Hepatocyte (in vitro differentiated cells): ENCODE measurements around the gene STPG4. TPM values are rescaled to one million over a fixed set of nuclear protein-coding genes. Genes with fewer than 3 reads are reported as not detected.

Experiments
- DNase-seq: peaks from one replicate; pipeline ENCODE4 v3.0.0-alpha.2; 2016; ENCODE audit warnings: low spot score
- H2AFZ ChIP-seq: fragments of 200-600 bp; sonication (generic); 2 replicates; pipeline ENCODE4 v1.6.0; 2016; ENCODE audit warnings: antibody characterized with exemption, mild to moderate bottlenecking
- H3K27ac ChIP-seq: fragments of 200-600 bp; sonication (generic); 2 replicates; pipeline ENCODE4 v1.5.1; 2016; ENCODE audit warnings: mild to moderate bottlenecking
- H3K27me3 ChIP-seq: fragments of 200-600 bp; sonication (generic); 2 replicates; pipeline ENCODE4 v1.6.1; 2016
- H3K36me3 ChIP-seq: fragments of 200-600 bp; sonication (generic); replicated peaks from 2 replicates; pipeline ENCODE4 v1.5.1; 2016; ENCODE audit warnings: low read depth; ENCODE audit not compliant: insufficient read depth
- H3K4me1 ChIP-seq: fragments of 200-600 bp; sonication (generic); 2 replicates; pipeline ENCODE4 v1.5.1; 2016; ENCODE audit warnings: mild to moderate bottlenecking, moderate library complexity; ENCODE audit not compliant: insufficient read depth
- H3K4me2 ChIP-seq: fragments of 200-600 bp; sonication (generic); 2 replicates; pipeline ENCODE4 v1.6.0; 2016
- H3K4me3 ChIP-seq: fragments of 200-600 bp; sonication (generic); 2 replicates; pipeline ENCODE4 v1.5.1; 2016; ENCODE audit warnings: mild to moderate bottlenecking
- H3K79me2 ChIP-seq: fragments of 200-600 bp; sonication (generic); 2 replicates; pipeline ENCODE4 v1.6.0; 2017; ENCODE audit warnings: mild to moderate bottlenecking
- H3K9me2 ChIP-seq: fragments of 200-600 bp; sonication (generic); replicated peaks from 2 replicates; pipeline ENCODE4 v1.6.0; 2017; ENCODE audit warnings: mild to moderate bottlenecking; ENCODE audit not compliant: insufficient read depth
- H3K9me3 ChIP-seq: fragments of 200-600 bp; sonication (generic); 2 replicates; pipeline ENCODE4 v1.5.1; 2016; ENCODE audit warnings: low read depth, mild to moderate bottlenecking
- H4K20me1 ChIP-seq: fragments of 200-600 bp; sonication (generic); 2 replicates; pipeline ENCODE4 v1.6.0; 2016; ENCODE audit warnings: mild to moderate bottlenecking; ENCODE audit not compliant: insufficient read depth, poor library complexity, severe bottlenecking
- EZH2 ChIP-seq: fragments of 200-600 bp; sonication (generic); IDR thresholded peaks from 2 replicates; pipeline ENCODE4 v1.6.1; 2016; ENCODE audit warnings: antibody characterized with exemption, mild to moderate bottlenecking, borderline replicate concordance
- EZH2phosphoT487 ChIP-seq: fragments of 200-600 bp; sonication (generic); IDR thresholded peaks from one replicate; pipeline ENCODE4 v1.6.1; 2018; ENCODE audit warnings: antibody characterized with exemption, mild to moderate bottlenecking, low read depth, moderate library complexity; ENCODE audit not compliant: unreplicated experiment, severe bottlenecking
- WGBS: methylation state at CpG from one replicate; pipeline ENCODE4 v1.1.6; 2016; ENCODE audit warnings: low lambda C conversion rate; ENCODE audit errors: missing lambda C conversion rate; 5-methylcytosine and 5-hydroxymethylcytosine counted together
- polyA plus RNA-seq: library from polyadenylated mRNA; unstranded; fragments of >200 nt; fragmentation: Nextera tagmentation; extraction: Ambion mirVana; gene quantifications from 2 replicates; pipeline ENCODE4 v1.2.1, GENCODE V29; 2016
- total RNA-seq: library from RNA; depleted of rRNA; stranded (reverse); fragments of >200 nt; gene quantifications from 2 replicates; pipeline ENCODE4 v1.2.3, GENCODE V29; 2014
- TF ChIP-seq, protein P1 (sequence below): fragments of 200-600 bp; sonication (generic); IDR thresholded peaks from 2 replicates; pipeline ENCODE4 v1.5.1; 2016; ENCODE audit warnings: antibody characterized with exemption, mild to moderate bottlenecking; ENCODE audit not compliant: poor library complexity

STPG4 gene
- total and polyA plus RNA-seq, 2 experiments from 2014 or later: 0.19 TPM; not detected in 1

GRCh38 chr2:47038656-47039488, 116.2 kb downstream of the STPG4 start:
- TF ChIP-seq EZH2: no peak
- TF ChIP-seq EZH2phosphoT487: no peak
- TF ChIP-seq, protein P1, sequence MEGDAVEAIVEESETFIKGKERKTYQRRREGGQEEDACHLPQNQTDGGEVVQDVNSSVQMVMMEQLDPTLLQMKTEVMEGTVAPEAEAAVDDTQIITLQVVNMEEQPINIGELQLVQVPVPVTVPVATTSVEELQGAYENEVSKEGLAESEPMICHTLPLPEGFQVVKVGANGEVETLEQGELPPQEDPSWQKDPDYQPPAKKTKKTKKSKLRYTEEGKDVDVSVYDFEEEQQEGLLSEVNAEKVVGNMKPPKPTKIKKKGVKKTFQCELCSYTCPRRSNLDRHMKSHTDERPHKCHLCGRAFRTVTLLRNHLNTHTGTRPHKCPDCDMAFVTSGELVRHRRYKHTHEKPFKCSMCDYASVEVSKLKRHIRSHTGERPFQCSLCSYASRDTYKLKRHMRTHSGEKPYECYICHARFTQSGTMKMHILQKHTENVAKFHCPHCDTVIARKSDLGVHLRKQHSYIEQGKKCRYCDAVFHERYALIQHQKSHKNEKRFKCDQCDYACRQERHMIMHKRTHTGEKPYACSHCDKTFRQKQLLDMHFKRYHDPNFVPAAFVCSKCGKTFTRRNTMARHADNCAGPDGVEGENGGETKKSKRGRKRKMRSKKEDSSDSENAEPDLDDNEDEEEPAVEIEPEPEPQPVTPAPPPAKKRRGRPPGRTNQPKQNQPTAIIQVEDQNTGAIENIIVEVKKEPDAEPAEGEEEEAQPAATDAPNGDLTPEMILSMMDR: no peak
- H3K9me3 ChIP-seq: no peaks in the 10 kb centered on the region
- no peaks in the 10 kb centered on the region for H3K36me3 ChIP-seq
- H4K20me1 ChIP-seq: no peaks in the 10 kb centered on the region
- no peak overlapping the region for H2AFZ ChIP-seq
- H3K27ac ChIP-seq: no peak overlapping the region
- WGBS: 89% methylated on average over 9 of the region's 9 CpGs
- peaks cover 56% of the 10 kb centered on the region for H3K4me1 ChIP-seq
- no peaks in the 10 kb centered on the region for H3K27me3 ChIP-seq
- H3K4me2 ChIP-seq: no peak overlapping the region
- no peaks in the 10 kb centered on the region for H3K79me2 ChIP-seq
- no peak for DNase-seq
- no peak overlapping the region for H3K4me3 ChIP-seq
- H3K9me2 ChIP-seq: no peaks in the 10 kb centered on the region

DNA sequence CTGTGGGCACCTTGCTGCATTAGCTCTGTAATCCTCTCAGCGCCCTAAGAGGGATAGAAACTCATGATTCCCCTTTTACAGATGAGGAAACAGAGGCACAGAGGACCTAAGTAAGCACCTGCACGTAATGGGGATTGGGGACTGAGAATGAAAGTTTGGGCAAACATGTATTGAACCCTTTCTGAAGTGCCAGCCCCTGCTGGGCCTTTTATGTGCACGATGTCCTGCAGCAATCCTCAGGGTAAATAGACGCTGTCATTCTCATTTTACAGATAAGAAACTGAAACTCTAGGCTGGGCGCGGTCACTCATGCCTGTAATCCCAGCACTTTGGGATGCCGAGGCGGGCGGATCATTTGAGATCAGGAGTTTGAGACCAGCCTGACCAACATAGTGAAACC, 117.4 kb downstream of the STPG4 start:
- no peak for DNase-seq
- no peak overlapping the region for H3K4me2 ChIP-seq
- H3K4me1 ChIP-seq: peaks cover 56% of the 10 kb centered on the region
- no peaks in the 10 kb centered on the region for H3K27me3 ChIP-seq
- no peaks in the 10 kb centered on the region for H4K20me1 ChIP-seq
- H3K4me3 ChIP-seq: no peak overlapping the region
- H2AFZ ChIP-seq: no peak overlapping the region
- no peaks in the 10 kb centered on the region for H3K36me3 ChIP-seq
- H3K27ac ChIP-seq: no peak overlapping the region
- no peaks in the 10 kb centered on the region for H3K79me2 ChIP-seq
- no peaks in the 10 kb centered on the region for H3K9me3 ChIP-seq
- TF ChIP-seq, protein P1: no peak
- no peak for TF ChIP-seq EZH2
- WGBS: 79% methylated on average over 9 of the region's 9 CpGs
- no peaks in the 10 kb centered on the region for H3K9me2 ChIP-seq

Other genes starting within 250 kb of the STPG4 start
- 196 and 203 TPM in 2 replicates for gene MCFD2, start 239.5 kb downstream of the STPG4 start, total RNA-seq
- gene MCFD2, start 239.5 kb downstream of the STPG4 start, polyA plus RNA-seq: 144 and 161 TPM in 2 replicates
- gene TTC7A, start 214.1 kb downstream of the STPG4 start, total RNA-seq: 13.7 and 14.7 TPM in 2 replicates
- gene TTC7A, start 214.1 kb downstream of the STPG4 start, polyA plus RNA-seq: 20.4 and 24.2 TPM in 2 replicates
- 705 and 910 TPM in 2 replicates for gene CALM2, start 21.2 kb upstream of the STPG4 start, total RNA-seq
- 1,204 and 1,284 TPM in 2 replicates for gene CALM2, start 21.2 kb upstream of the STPG4 start, polyA plus RNA-seq
- gene EPCAM, start 214.0 kb upstream of the STPG4 start, total RNA-seq: 390 and 442 TPM in 2 replicates
- 521 and 613 TPM in 2 replicates for gene EPCAM, start 214.0 kb upstream of the STPG4 start, polyA plus RNA-seq
- 26.1 and 27.7 TPM in 2 replicates for gene MSH2, start 247.8 kb upstream of the STPG4 start, total RNA-seq
- gene MSH2, start 247.8 kb upstream of the STPG4 start, polyA plus RNA-seq: 13.1 and 20.8 TPM in 2 replicates